ENCODE measurements around the gene CNTF. TPM values are rescaled to one million over a fixed set of nuclear protein-coding genes. Genes with fewer than 3 reads are reported as not detected.

Gene CNTF
- polyA plus RNA-seq, 1 of the 3 experiments (the other 2 are of a cell fraction), result 0.87 TPM

GRCh38 chr11:58654908-58655296, 32.4 kb downstream of the CNTF start:
- Histone ChIP-seq H3K9ac (no peak overlapping the region), H3K4me3 (ENCODE audit: low read depth in 2 of 2, low read length in 1 of 2) (no peak overlapping the region), H3K9me2 (no peaks in the 10 kb centered on the region), H3F3A (replicated peaks; ENCODE audit: insufficient read depth) (no peaks in the 10 kb centered on the region), H2AFZ (ENCODE audit: low read depth) (no peak overlapping the region), H4K20me1 (ENCODE audit: insufficient read depth) (no peaks in the 10 kb centered on the region), H3K9me3 (no peaks in the 10 kb centered on the region), H3K4me1 (ENCODE audit: control insufficient read depth in 1 of 2, insufficient read depth in 2 of 2, low read depth in 1 of 2, low read length in 1 of 2) (no peaks in the 10 kb centered on the region), H3K36me3 (replicated peaks in 1 of 2; ENCODE audit: control insufficient read depth in 1 of 2, insufficient read depth in 2 of 2, low read length in 1 of 2) (no peaks in the 10 kb centered on the region), H3K27me3 (ENCODE audit: insufficient read depth) (no peaks in the 10 kb centered on the region), H3K27ac (ENCODE audit: low read depth in 2 of 2, low read length in 1 of 2) (no peak overlapping the region), H3K4me2 (no peak overlapping the region), H3K79me2 (ENCODE audit: insufficient read depth) (no peaks in the 10 kb centered on the region)
- CTCF ChIA-PET, result interaction anchor here (0.7 to 2.2 kb wide), 16 partner anchors 11 to 481 kb away, joined by 3 to 10 read pairs (median 4); no protein-coding TSS in a partner anchor
- POLR2A ChIA-PET, result no interaction called here
- DNase-seq, result no peak
- TF ChIP-seq FOSL2 (IDR thresholded peaks at IDR 0.05; ENCODE audit: borderline replicate concordance, low read depth) (no peak), JUND (IDR thresholded peaks at IDR 0.05) (no peak), NRF1 (IDR thresholded peaks at IDR 0.05; ENCODE audit: low read depth, low read length) (no peak), YY1 (IDR thresholded peaks at IDR 0.05; ENCODE audit: low read depth) (no peak), MAX (IDR thresholded peaks at IDR 0.05; ENCODE audit: low read depth) (no peak), CTCF (IDR thresholded peaks at IDR 0.05) (no peak), TCF12 (IDR thresholded peaks at IDR 0.05) (no peak), EP300 (IDR thresholded peaks at IDR 0.05; ENCODE audit: borderline replicate concordance in 1 of 2, low read depth in 1 of 2, low read length in 1 of 2) (no peak), GABPA (IDR thresholded peaks at IDR 0.05; ENCODE audit: low read depth) (no peak), RAD21 (IDR thresholded peaks at IDR 0.05; ENCODE audit: low read length) (no peak), IRF3 (IDR thresholded peaks at IDR 0.05; ENCODE audit: low read depth, low read length) (no peak), MEF2A (IDR thresholded peaks at IDR 0.05; ENCODE audit: borderline replicate concordance, low read depth) (no peak), PBX3 (IDR thresholded peaks at IDR 0.05) (no peak), EZH2phosphoT487 (IDR thresholded peaks at IDR 0.05; ENCODE audit: borderline replicate concordance, low read depth) (no peak), REST (IDR thresholded peaks at IDR 0.05; ENCODE audit: low read depth, low read length) (no peak), ZBTB33 (IDR thresholded peaks at IDR 0.05; ENCODE audit: borderline replicate concordance, low read depth) (no peak), ELF1 (IDR thresholded peaks at IDR 0.05) (no peak), POLR2AphosphoS5 (IDR thresholded peaks at IDR 0.05; ENCODE audit: low read depth, low read length) (no peak)
- WGBS (ENCODE audit: low lambda C conversion rate), result 8% methylated on average over 1 of the region's 1 CpG

All from SK-N-SH (cell line).